KOPT-K1 (cell line): ENCODE measurements around the gene UBR4.

Experiments
- H3K27ac ChIP-seq: fragments of 200-600 bp; sonication (generic); 2 replicates; pipeline ENCODE4 v1.5.1; 2016; ENCODE audit warnings: antibody characterized with exemption, mild to moderate bottlenecking, low read depth, low read length; ENCODE audit not compliant: poor library complexity, severe bottlenecking
- H3K36me3 ChIP-seq: fragments of 200-600 bp; sonication (generic); 2 replicates; pipeline ENCODE4 v1.5.1; 2017; ENCODE audit warnings: antibody characterized with exemption, mild to moderate bottlenecking, low read length, moderate library complexity; ENCODE audit not compliant: insufficient read depth
- H3K9me3 ChIP-seq: fragments of 200-600 bp; sonication (generic); 2 replicates; pipeline ENCODE4 v1.5.1; 2017; ENCODE audit warnings: antibody characterized with exemption, low read length, mild to moderate bottlenecking; ENCODE audit not compliant: insufficient read depth, poor library complexity, severe bottlenecking

UBR4 gene

GRCh38 chr1:19087737-19088594, 122.1 kb downstream of the UBR4 start:
- no peak overlapping the region for H3K27ac ChIP-seq
- H3K9me3 ChIP-seq = no peaks in the 10 kb centered on the region
- peaks cover 99% of the 10 kb centered on the region for H3K36me3 ChIP-seq

- Histone ChIP-seq H3K36me3 (peaks cover 99% of the 10 kb centered on the region), H3K27ac (no peak overlapping the region), H3K9me3 (no peaks in the 10 kb centered on the region)
These were observed 122.9 kb downstream of the UBR4 start for GRCh38 chr1:19087017-19087736.

- H3K9me3 ChIP-seq = no peaks in the 10 kb centered on the region
- H3K36me3 ChIP-seq = peaks cover 99% of the 10 kb centered on the region
- H3K27ac ChIP-seq = no peak overlapping the region
These were observed 123.7 kb downstream of the UBR4 start for GRCh38 chr1:19086176-19086875.

- Histone ChIP-seq H3K9me3 (no peaks in the 10 kb centered on the region), H3K36me3 (peaks cover 99% of the 10 kb centered on the region), H3K27ac (no peak overlapping the region)
These were observed 125.8 kb downstream of the UBR4 start for GRCh38 chr1:19084206-19084738.

- no peak overlapping the region for H3K27ac ChIP-seq
- no peaks in the 10 kb centered on the region for H3K9me3 ChIP-seq
- H3K36me3 ChIP-seq = peaks cover 99% of the 10 kb centered on the region
These were observed 127.0 kb downstream of the UBR4 start for GRCh38 chr1:19083081-19083480.

GRCh38 chr1:19081218-19081893, 128.7 kb downstream of the UBR4 start:
- Histone ChIP-seq H3K36me3 (peaks cover 99% of the 10 kb centered on the region), H3K27ac (no peak overlapping the region), H3K9me3 (no peaks in the 10 kb centered on the region)

- H3K9me3 ChIP-seq = no peaks in the 10 kb centered on the region
- no peak overlapping the region for H3K27ac ChIP-seq
- peaks cover 100% of the 10 kb centered on the region for H3K36me3 ChIP-seq
These were observed 129.3 kb downstream of the UBR4 start for GRCh38 chr1:19080721-19081120.

GRCh38 chr1:19079541-19080472, 130.3 kb downstream of the UBR4 start:
- Histone ChIP-seq H3K27ac (no peak overlapping the region), H3K36me3 (peaks cover 100% of the 10 kb centered on the region)

GRCh38 chr1:19078536-19078935, 131.5 kb downstream of the UBR4 start:
- Histone ChIP-seq H3K36me3 (peaks cover 100% of the 10 kb centered on the region), H3K9me3 (no peaks in the 10 kb centered on the region), H3K27ac (no peak overlapping the region)

More at GRCh38 chr1:19079541-19080472, 130.3 kb downstream of the UBR4 start:
- H3K9me3 ChIP-seq = no peaks in the 10 kb centered on the region

- Histone ChIP-seq H3K36me3 (peaks cover 100% of the 10 kb centered on the region), H3K27ac (no peak overlapping the region), H3K9me3 (no peaks in the 10 kb centered on the region)
These were observed 133.0 kb downstream of the UBR4 start for GRCh38 chr1:19076841-19077616.

- H3K9me3 ChIP-seq = no peaks in the 10 kb centered on the region
- peaks cover 82% of the 10 kb centered on the region for H3K36me3 ChIP-seq
- no peak overlapping the region for H3K27ac ChIP-seq
These were observed 135.0 kb downstream of the UBR4 start for GRCh38 chr1:19074902-19075721.

GRCh38 chr1:19074361-19074901, 135.6 kb downstream of the UBR4 start:
- no peaks in the 10 kb centered on the region for H3K9me3 ChIP-seq
- H3K27ac ChIP-seq = no peak overlapping the region
- peaks cover 75% of the 10 kb centered on the region for H3K36me3 ChIP-seq
